Fibroblast of mammary gland (primary cell): ENCODE data around the gene KCNC2.

ENCODE experiments used
- DNase-seq: peaks from one replicate; pipeline ENCODE4 v3.0.0-alpha.2; 2010; ENCODE audit warnings: low read depth
- H3K4me3 ChIP-seq: 2 replicates; pipeline ENCODE4 v1.5.1; 2011; ENCODE audit warnings: low read depth, mild to moderate bottlenecking, low read length, moderate library complexity; ENCODE audit not compliant: control insufficient read depth
- TF ChIP-seq, protein P1 (sequence below): conservative IDR thresholded peaks from 2 replicates; pipeline ENCODE4 v1.5.1; 2011; ENCODE audit warnings: low read depth, low read length, inconsistent platforms; ENCODE audit not compliant: control insufficient read depth, insufficient read depth

Gene KCNC2

DNA sequence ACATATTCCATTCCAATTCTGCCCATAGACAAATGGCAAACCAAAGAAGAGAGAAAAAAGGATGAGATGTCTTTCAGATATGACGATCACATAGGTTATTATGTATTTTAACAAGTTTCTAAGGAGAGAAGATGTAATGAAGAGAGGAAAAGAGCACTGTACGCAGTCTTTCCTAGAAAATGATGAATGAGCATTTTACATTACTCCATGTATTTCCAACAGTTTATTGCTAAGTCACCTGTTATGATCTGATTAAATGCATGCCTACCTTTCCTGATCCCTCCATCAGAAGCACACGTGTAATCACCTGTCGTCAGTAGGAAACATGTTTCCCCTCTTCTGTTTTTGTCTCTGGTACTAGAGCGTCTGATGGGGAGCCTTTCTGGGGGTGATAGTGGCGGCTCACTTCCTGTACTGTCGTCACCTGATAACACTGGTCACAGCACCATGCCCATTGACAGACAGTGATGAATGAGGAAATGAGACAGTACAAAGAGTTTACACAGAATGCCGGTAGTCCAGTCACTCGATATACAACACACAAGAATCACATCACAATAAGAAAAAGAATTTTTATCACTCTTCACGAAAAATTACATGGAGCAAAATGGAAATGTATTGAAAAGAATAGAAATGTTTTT lies 161.6 kb downstream of the KCNC2 start:
- TF ChIP-seq, protein P1, sequence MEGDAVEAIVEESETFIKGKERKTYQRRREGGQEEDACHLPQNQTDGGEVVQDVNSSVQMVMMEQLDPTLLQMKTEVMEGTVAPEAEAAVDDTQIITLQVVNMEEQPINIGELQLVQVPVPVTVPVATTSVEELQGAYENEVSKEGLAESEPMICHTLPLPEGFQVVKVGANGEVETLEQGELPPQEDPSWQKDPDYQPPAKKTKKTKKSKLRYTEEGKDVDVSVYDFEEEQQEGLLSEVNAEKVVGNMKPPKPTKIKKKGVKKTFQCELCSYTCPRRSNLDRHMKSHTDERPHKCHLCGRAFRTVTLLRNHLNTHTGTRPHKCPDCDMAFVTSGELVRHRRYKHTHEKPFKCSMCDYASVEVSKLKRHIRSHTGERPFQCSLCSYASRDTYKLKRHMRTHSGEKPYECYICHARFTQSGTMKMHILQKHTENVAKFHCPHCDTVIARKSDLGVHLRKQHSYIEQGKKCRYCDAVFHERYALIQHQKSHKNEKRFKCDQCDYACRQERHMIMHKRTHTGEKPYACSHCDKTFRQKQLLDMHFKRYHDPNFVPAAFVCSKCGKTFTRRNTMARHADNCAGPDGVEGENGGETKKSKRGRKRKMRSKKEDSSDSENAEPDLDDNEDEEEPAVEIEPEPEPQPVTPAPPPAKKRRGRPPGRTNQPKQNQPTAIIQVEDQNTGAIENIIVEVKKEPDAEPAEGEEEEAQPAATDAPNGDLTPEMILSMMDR, result no peak
- no peak overlapping the region for H3K4me3 ChIP-seq
- DNase-seq, result no peak

DNA sequence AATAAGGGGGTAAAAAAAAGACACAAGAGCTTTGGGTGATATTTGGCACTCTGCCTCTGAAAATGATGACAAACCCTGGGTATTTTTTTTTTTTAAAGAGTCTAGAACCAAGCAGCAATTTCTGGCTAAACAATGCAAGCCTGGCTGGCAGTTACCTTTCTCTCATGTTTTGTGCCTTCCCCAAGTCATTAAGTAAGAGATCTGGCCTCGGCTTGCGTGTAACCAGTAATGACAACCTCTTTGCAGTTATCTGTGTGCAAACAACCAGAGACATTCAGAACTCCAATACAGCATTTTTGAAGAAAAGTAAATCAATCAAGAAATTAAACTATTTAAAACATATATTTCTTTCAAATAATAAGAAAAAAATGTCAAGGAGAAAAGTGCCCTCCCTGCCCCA lies 167.5 kb downstream of the KCNC2 start:
- TF ChIP-seq, protein P1, result no peak
- H3K4me3 ChIP-seq, result no peak overlapping the region
- DNase-seq, result no peak

DNA sequence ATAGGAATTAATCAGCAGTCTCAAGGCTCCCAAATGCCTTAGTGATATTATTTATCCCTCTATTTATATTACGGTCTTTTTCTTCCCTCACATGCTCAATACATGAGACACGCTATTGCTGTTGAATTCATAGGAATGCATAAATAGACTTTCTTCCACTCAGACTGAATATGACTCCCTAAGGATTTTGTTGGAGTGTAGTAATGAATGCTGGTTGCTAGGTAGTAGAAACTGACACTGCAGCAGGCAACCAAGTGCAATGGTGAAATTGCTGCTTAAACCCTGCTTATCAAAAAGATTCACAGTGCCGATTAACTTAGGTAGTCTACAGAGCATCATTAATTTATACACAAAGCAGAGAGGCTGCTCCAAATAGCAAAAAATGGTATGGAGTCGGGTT lies 168.2 kb downstream of the KCNC2 start:
- H3K4me3 ChIP-seq, result no peak overlapping the region
- no peak for DNase-seq
- TF ChIP-seq, protein P1, result no peak

DNA sequence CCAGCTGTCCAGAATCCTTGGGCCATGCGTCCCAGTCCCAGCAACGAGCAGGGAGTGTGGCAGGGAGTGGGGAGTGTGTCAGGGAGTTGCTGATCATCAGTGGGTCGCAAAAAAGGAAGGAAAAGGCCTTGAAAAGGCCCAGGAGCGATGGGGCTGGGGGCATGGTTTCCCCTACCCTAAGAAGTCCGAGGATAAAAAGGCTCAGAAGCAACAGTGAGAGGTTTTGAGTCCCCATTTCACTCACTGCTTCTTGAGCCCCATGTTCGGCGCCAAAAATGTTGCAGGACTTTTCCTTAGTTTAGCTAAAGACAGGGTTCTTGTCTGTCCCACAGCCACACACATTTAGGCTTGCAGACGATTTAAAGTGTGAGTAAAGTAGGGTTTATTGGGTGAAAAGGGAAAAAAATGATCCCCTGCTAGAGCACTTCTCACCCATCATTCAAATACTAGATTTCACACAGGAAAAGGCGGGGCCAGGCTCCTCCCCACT lies 189.5 kb downstream of the KCNC2 start:
- TF ChIP-seq, protein P1, result no peak
- no peak overlapping the region for H3K4me3 ChIP-seq
- DNase-seq, result peak; percentile 0

DNA sequence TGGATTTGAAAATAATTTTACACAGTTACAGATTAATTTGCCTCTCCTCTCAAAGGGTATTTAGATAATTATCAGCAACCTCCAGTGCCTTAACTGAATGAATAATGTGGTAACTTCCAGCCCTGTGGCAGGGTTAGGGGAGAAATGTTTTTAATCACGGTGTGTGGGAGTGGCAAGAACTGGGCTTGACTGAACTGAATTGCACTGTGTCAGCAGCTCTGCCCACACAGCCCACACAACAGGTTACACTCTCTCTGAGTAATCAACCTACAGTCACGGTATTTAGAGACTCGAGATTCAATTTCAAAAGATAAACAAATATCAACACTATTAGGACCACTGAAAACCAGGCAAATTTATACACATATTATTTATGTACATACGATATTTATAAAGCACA lies 198.5 kb downstream of the KCNC2 start:
- no peak for DNase-seq
- TF ChIP-seq, protein P1, result no peak

DNA sequence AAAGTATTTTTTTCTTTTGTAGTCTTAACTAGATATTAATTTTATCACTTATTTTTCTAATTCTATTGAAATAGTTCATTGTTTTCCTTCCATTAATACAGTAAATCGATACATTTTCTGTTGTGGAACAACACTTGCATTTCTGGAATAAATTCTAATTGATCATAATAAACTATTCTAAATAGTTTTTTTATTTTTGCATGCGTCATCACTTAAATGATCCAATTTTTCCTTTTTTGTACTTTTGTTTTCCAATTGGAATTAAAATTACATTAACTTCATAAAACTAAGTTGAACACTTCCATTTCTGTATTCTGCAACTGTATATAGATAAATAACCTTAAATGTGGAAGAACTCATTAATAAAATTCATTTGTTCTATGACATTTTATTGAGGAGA lies 202.5 kb downstream of the KCNC2 start:
- DNase-seq, result no peak
- TF ChIP-seq, protein P1, result no peak
- no peak overlapping the region for H3K4me3 ChIP-seq

More for the DNA sequence above, 198.5 kb downstream of the KCNC2 start:
- no peak overlapping the region for H3K4me3 ChIP-seq
